HG03103 (cell line): Measurements from ENCODE around the gene ZNF728.
"Not testable (repeated sequence)": the region's sequence is repeated elsewhere in the genome, so short reads cannot be mapped to it uniquely, and the experiment has no call there.

Experiments used
- ATAC-seq: cut with Tn5 transposase; IDR thresholded peaks from one replicate; pipeline ENCODE4 v1.9.1; 2021; ENCODE audit warnings: low read depth; ENCODE audit not compliant: unreplicated experiment

ZNF728 gene

GRCh38 chr19:23002690-23003422, at the start of gene ZNF728:
TSS of gene ZNF728 (minus strand) at chr19:23003176. CDS start at chr19:23003030, 146 bp downstream.
- no peak for ATAC-seq

- ATAC-seq, result no peak
These were observed 49.4 kb upstream of the ZNF728 start for GRCh38 chr19:23052349-23052748.

- ATAC-seq, result no peak
These were observed 46.3 kb upstream of the ZNF728 start for GRCh38 chr19:23049256-23049655.

GRCh38 chr19:23046743-23047142, 43.8 kb upstream of the ZNF728 start:
- no peak for ATAC-seq

- ATAC-seq, result no peak
These were observed 30.7 kb upstream of the ZNF728 start for GRCh38 chr19:23033721-23034120.

GRCh38 chr19:23015660-23016059, 12.7 kb upstream of the ZNF728 start:
- no peak for ATAC-seq

- ATAC-seq, result not testable (repeated sequence)
These were observed 8.0 kb downstream of the ZNF728 start for GRCh38 chr19:22994957-22995356.

GRCh38 chr19:22976248-22976647, 26.7 kb downstream of the ZNF728 start:
- no peak for ATAC-seq

- not testable (repeated sequence) for ATAC-seq
These were observed 27.3 kb downstream of the ZNF728 start for GRCh38 chr19:22975546-22976136.

- ATAC-seq, result no peak
These were observed 57.4 kb downstream of the ZNF728 start for GRCh38 chr19:22945560-22945959.

GRCh38 chr19:22935151-22935550, 67.8 kb downstream of the ZNF728 start:
- ATAC-seq, result no peak

GRCh38 chr19:22927576-22927975, 75.4 kb downstream of the ZNF728 start:
- ATAC-seq, result not testable (repeated sequence)

GRCh38 chr19:22925181-22925580, 77.8 kb downstream of the ZNF728 start:
- not testable (repeated sequence) for ATAC-seq
